OCI-LY7 (cell line): ENCODE data around the gene MRNIP. TPM values are rescaled to one million over a fixed set of nuclear protein-coding genes. Genes with fewer than 3 reads are reported as not detected.

Experiments used
- BruUV-seq: library from RNA; stranded (reverse); fragments of 400-500 nt; replicated peaks from 2 replicates; lab custom pipeline; 2021; lab: Mats Ljungman, UMichigan
- CTCF ChIA-PET: fragments of 300-600 bp; sonication (Branson Sonifier 250); formaldehyde crosslinking; loops from one replicate; lab custom pipeline; 2022; ENCODE audit warnings: antibody characterized with exemption; ENCODE audit not compliant: unreplicated experiment; lab: Charles Lee
- POLR2A ChIA-PET: fragments of 300-600 bp; sonication (Branson Sonifier 250); formaldehyde crosslinking; loops from one replicate; lab custom pipeline; 2022; ENCODE audit warnings: antibody characterized with exemption; lab: Charles Lee
- DNase-seq: peaks from one replicate; pipeline ENCODE4 v3.0.0-alpha.2; 2015; ENCODE audit warnings: low spot score
- H2AFZ ChIP-seq: fragments of 200-600 bp; sonication (generic), shearing (Covaris generic); 2 replicates; pipeline ENCODE4 v1.6.1; 2014; ENCODE audit warnings: mild to moderate bottlenecking, antibody characterized with exemption, low read length, moderate library complexity
- H3K27ac ChIP-seq: fragments of 200-600 bp; sonication (generic); 2 replicates; pipeline ENCODE4 v1.5.1; 2014; ENCODE audit warnings: mixed run types, low read depth, mild to moderate bottlenecking, moderate library complexity, low read length, inconsistent platforms; ENCODE audit not compliant: poor library complexity, severe bottlenecking
- H3K36me3 ChIP-seq: fragments of 200-600 bp; sonication (generic); 2 replicates; pipeline ENCODE4 v1.6.1; 2014; ENCODE audit warnings: mild to moderate bottlenecking, antibody characterized with exemption, low read length, moderate library complexity, mixed read lengths; ENCODE audit not compliant: insufficient read depth
- H3K4me1 ChIP-seq: fragments of 200-600 bp; sonication (generic); 2 replicates; pipeline ENCODE4 v1.5.1; 2014; ENCODE audit warnings: mild to moderate bottlenecking, low read length; ENCODE audit not compliant: insufficient read depth, poor library complexity, severe bottlenecking
- H3K4me2 ChIP-seq: fragments of 200-600 bp; sonication (generic); 2 replicates; pipeline ENCODE4 v1.6.1; 2014; ENCODE audit warnings: mild to moderate bottlenecking, low read length
- H3K4me3 ChIP-seq: fragments of 200-600 bp; sonication (generic); 2 replicates; pipeline ENCODE4 v1.5.1; 2014; ENCODE audit warnings: mild to moderate bottlenecking, low read depth, low read length; ENCODE audit not compliant: poor library complexity, severe bottlenecking
- H3K79me2 ChIP-seq: fragments of 200-600 bp; sonication (generic); 2 replicates; pipeline ENCODE4 v1.6.1; 2016; ENCODE audit warnings: low read depth, mild to moderate bottlenecking, low read length, moderate library complexity, mixed read lengths; ENCODE audit not compliant: insufficient read depth
- H3K9me2 ChIP-seq: fragments of 200-600 bp; sonication (generic); 2 replicates; pipeline ENCODE4 v1.6.1; 2016; ENCODE audit warnings: mild to moderate bottlenecking, low read length, mixed read lengths; ENCODE audit not compliant: insufficient read depth
- H3K9me3 ChIP-seq: fragments of 200-600 bp; sonication (generic); 2 replicates; pipeline ENCODE4 v1.6.1; 2014; ENCODE audit warnings: mild to moderate bottlenecking, mixed run types, low read length, mixed read lengths
- H4K20me1 ChIP-seq: fragments of 200-600 bp; sonication (generic); 2 replicates; pipeline ENCODE4 v1.6.1; 2014; ENCODE audit warnings: mild to moderate bottlenecking, antibody characterized with exemption, low read length, moderate library complexity, mixed read lengths; ENCODE audit not compliant: insufficient read depth
- EZH2phosphoT487 ChIP-seq: fragments of 200-600 bp; sonication (generic); IDR thresholded peaks from 2 replicates; pipeline ENCODE4 v1.6.1; 2018; ENCODE audit warnings: low read depth, borderline replicate concordance, mild to moderate bottlenecking, mixed run types, antibody characterized with exemption, low read length, moderate library complexity, mixed read lengths
- intact Hi-C: fragments of 100-400 bp; cut with micrococcal nuclease; formaldehyde crosslinking; loops from one replicate; pipeline ENCODE4 v1.10.0; 2022; ENCODE audit not compliant: unreplicated experiment
- total RNA-seq, 2 experiments: library from RNA; depleted of rRNA in 1 of 2; stranded (reverse); fragments of >200 nt in 1 of 2; shearing (Covaris generic) in 1 of 2; gene quantifications; 2 replicates each; pipeline ENCODE4 v1.2.3, GENCODE V29; 2014 to 2022
- TF ChIP-seq, protein P1 (sequence below): fragments of 200-600 bp; sonication (generic); conservative IDR thresholded peaks from 2 replicates; pipeline ENCODE4 v1.5.1; 2014; ENCODE audit warnings: mild to moderate bottlenecking, antibody characterized with exemption, low read length, moderate library complexity, mixed read lengths

Gene MRNIP
- total RNA-seq, 2 experiments from 2014 or later = 70.5 to 78.7 TPM

DNA sequence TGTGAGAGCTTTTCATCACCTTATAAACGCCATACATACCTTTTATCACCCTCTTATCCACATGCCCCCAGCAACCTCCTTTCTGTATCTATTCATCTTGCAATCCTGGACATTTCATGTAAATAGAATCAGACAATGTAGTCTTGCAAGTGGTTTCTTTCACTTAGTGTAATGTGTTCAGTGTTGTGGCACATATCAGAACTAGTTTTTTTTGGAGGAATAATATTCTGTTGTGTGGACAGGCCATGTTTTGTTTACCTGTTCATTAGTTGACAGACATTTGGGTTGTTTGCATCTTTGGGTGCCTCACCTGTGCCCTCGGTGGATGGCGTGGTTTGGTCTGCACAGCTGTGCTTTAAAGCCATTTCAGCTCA is 36.6 kb downstream of the MRNIP start:
- H4K20me1 ChIP-seq = peaks cover 4% of the 10 kb centered on the region; the same call in 1 of the 2 replicates
- H3K36me3 ChIP-seq = peaks cover 43% of the 10 kb centered on the region
- peaks cover 22% of the 10 kb centered on the region; the same call in 1 of the 2 replicates for H3K79me2 ChIP-seq
- intact Hi-C loops = loop anchor here (10.0 kb wide), 1 partner anchor 673 kb away; the partner anchor contains the start of gene CNOT6
- TF ChIP-seq, protein P1, sequence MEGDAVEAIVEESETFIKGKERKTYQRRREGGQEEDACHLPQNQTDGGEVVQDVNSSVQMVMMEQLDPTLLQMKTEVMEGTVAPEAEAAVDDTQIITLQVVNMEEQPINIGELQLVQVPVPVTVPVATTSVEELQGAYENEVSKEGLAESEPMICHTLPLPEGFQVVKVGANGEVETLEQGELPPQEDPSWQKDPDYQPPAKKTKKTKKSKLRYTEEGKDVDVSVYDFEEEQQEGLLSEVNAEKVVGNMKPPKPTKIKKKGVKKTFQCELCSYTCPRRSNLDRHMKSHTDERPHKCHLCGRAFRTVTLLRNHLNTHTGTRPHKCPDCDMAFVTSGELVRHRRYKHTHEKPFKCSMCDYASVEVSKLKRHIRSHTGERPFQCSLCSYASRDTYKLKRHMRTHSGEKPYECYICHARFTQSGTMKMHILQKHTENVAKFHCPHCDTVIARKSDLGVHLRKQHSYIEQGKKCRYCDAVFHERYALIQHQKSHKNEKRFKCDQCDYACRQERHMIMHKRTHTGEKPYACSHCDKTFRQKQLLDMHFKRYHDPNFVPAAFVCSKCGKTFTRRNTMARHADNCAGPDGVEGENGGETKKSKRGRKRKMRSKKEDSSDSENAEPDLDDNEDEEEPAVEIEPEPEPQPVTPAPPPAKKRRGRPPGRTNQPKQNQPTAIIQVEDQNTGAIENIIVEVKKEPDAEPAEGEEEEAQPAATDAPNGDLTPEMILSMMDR = no peak
- no peak for TF ChIP-seq EZH2phosphoT487
- peak overlapping the region; percentile 95 for H3K4me2 ChIP-seq
- ChIA-PET CTCF (no interaction called here), POLR2A (interaction anchor here (0.8 to 1.3 kb wide), 3 partner anchors 11 to 59 kb away, joined by 4 to 6 read pairs (median 5); no protein-coding TSS in a partner anchor)
- no peak overlapping the region for H3K27ac ChIP-seq
- no peak overlapping the region for H2AFZ ChIP-seq
- peak overlapping the region; percentile 99 for H3K4me3 ChIP-seq
- no peaks in the 10 kb centered on the region for H3K9me2 ChIP-seq
- H3K9me3 ChIP-seq = no peaks in the 10 kb centered on the region
- DNase-seq = no peak
- H3K4me1 ChIP-seq = peaks cover 32% of the 10 kb centered on the region
- TSS peak; percentile 75 for BruUV-seq

DNA sequence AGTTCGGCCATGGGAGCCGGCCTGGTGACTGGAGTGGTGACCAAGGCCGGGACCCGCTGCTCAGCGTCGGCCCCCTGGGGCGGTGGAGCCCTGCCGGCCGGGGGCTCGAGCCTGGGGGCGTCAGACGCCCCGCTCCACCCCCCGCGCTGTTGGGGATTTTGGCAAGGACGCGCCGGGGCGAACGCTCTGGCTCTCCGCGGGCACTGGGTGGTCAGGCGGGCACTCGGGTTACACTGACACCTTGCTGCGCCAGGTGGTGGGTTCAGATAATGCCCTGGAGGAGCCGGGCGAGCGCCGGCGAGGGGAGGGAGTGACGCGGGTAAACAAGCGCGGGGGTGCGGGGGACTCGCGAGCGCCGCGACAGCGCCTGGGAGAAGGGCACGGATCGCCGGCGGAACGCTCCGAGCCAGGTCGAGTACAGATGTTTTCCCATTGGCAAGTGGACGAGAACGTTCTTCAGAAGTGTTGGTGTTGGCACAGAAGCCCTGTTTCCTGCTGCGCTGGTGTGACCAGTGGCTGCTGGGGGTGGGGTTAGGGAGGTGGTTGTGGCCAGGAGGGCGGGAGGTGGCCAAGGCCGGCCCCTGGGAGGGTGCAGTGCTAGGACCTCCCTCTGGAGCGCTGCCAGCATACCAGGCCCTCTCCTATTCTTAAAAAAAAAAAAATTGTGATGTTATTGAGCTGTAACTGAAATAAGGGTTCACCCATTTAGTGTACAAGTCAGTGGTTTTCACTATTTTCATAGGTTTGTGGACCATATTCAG is 37.1 kb downstream of the MRNIP start:
- TF ChIP-seq, protein P1 = 0 out of 2 replicates have a peak, but pooled peaks have one; percentile 24
- TF ChIP-seq EZH2phosphoT487 = no peak
- Histone ChIP-seq H3K4me2 (peak overlapping the region; percentile 95), H3K4me3 (peak overlapping the region; percentile 99), H2AFZ (no peak overlapping the region), H3K4me1 (peaks cover 32% of the 10 kb centered on the region), H4K20me1 (peaks cover 4% of the 10 kb centered on the region; the same call in 1 of the 2 replicates), H3K27ac (peak overlapping the region; percentile 59), H3K79me2 (peaks cover 22% of the 10 kb centered on the region; the same call in 1 of the 2 replicates), H3K9me3 (no peaks in the 10 kb centered on the region), H3K9me2 (no peaks in the 10 kb centered on the region), H3K36me3 (peaks cover 37% of the 10 kb centered on the region)
- intact Hi-C loops = loop anchor here (10.0 kb wide), 1 partner anchor 673 kb away; the partner anchor contains the start of gene CNOT6
- peak; percentile 80 for DNase-seq
- POLR2A ChIA-PET = interaction anchor here (0.5 to 1.3 kb wide), 4 partner anchors 10 to 147 kb away, joined by 4 to 6 read pairs (median 4); no protein-coding TSS in a partner anchor
- CTCF ChIA-PET = no interaction called here
- BruUV-seq = no TSS peak
